Measurements from ENCODE around the gene SWT1. TPM values are rescaled to one million over a fixed set of nuclear protein-coding genes. Genes with fewer than 3 reads are reported as not detected.
"Not testable (repeated sequence)": the region's sequence is repeated elsewhere in the genome, so short reads cannot be mapped to it uniquely, and the experiment has no call there.

The SWT1 gene
- total RNA-seq, 1 donor: 10.9 TPM

DNA sequence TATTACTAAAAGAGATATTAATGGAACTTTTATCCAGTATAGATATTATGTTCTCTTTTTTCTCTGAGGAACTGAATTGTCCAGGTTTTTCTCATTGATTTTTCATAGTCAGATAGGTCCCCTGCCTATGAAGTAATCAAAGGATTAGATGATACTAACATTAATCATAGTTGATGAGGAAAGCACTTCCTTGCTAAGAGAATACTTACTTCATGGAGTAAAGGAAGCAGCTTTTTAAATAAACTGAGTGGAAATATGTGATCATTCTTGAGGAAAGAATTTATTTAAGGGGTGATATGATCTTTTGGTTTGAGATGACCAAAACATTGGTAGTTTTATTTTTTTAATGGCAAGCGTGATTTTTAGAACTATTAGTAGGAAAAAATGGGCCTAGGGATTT lies 58.9 kb downstream of the SWT1 start:
- H3K4me3 ChIP-seq (ENCODE audit: low read length): no peak overlapping the region
- no peaks in the 10 kb centered on the region for H3K9me3 ChIP-seq (ENCODE audit: low read depth, low read length)
- H3K4me1 ChIP-seq (ENCODE audit: insufficient read depth, low read length): no peaks in the 10 kb centered on the region
- no peaks in the 10 kb centered on the region for H3K27me3 ChIP-seq (ENCODE audit: insufficient read depth, low read length)

DNA sequence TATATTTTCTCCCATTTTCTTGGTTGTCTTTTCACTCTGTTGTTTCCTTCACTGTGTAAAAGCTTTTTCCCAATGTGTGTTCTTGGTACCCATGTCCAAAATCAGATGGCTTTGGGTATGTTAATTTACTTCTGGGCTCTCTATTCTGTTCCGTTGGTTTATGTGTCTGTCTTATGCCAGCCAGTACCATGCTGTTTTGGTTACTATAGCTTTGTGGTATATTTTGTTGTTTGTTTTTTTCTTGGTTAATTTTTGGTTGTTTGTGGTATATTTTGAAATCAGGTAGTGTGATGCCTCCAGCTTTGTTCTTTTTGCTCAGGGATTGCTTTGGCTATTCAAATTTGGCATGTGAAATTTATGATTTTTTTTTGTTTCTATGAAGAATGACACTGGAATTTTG lies 67.2 kb downstream of the SWT1 start:
- no peaks in the 10 kb centered on the region for H3K4me1 ChIP-seq (ENCODE audit: insufficient read depth, low read length)
- H3K27me3 ChIP-seq (ENCODE audit: insufficient read depth, low read length): no peaks in the 10 kb centered on the region
- peaks cover 9% of the 10 kb centered on the region for H3K9me3 ChIP-seq (ENCODE audit: low read depth, low read length)
- H3K4me3 ChIP-seq (ENCODE audit: low read length): no peak overlapping the region

- Histone ChIP-seq H3K27me3 (ENCODE audit: insufficient read depth, low read length) (no peaks in the 10 kb centered on the region), H3K9me3 (ENCODE audit: low read depth, low read length) (peaks cover 9% of the 10 kb centered on the region), H3K4me1 (ENCODE audit: insufficient read depth, low read length) (no peaks in the 10 kb centered on the region), H3K4me3 (ENCODE audit: low read length) (no peak overlapping the region)
These were observed 70.2 kb downstream of the SWT1 start for GRCh38 chr1:185227161-185227560.

DNA sequence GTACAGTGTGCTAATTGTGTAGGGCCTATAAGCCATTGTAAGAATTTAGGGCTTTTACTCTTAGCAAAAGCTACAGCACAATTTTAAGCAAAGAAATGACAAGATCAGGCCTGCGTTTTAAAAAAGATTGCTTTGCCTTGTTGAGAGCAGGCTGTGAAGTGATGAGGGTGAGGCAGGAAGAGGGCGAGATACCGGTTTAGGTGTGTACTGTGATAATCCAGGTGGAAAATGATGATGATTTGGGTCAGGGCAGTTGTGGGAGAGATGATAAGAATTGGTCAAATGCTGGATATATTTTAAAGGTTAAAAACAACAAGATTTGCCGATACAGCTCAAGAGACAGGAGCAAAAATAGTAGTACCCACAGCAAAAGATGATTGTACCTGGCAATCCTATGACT lies 72.0 kb downstream of the SWT1 start:
- no peak overlapping the region for H3K4me3 ChIP-seq (ENCODE audit: low read length)
- peaks cover 6% of the 10 kb centered on the region for H3K9me3 ChIP-seq (ENCODE audit: low read depth, low read length)
- no peaks in the 10 kb centered on the region for H3K27me3 ChIP-seq (ENCODE audit: insufficient read depth, low read length)
- H3K4me1 ChIP-seq (ENCODE audit: insufficient read depth, low read length): no peaks in the 10 kb centered on the region

DNA sequence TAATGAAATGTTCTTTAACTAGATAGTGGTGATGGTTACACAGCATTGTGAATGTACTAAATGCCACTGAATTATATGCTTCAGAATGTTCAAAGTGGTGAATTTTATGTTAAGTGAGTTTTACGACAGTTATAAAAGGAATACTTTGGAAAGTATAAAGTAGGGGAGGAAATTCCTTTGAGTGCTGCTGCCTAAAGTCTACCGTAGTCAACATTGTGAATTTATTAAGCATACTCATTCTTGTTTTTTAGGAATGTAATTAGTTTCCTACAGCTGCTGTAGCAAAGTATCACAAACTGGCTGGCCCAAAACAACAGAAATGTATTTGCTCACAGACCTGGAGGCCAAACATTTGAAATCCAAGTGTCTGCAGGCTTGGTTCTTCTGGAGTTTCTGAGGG lies 73.0 kb downstream of the SWT1 start:
- no peak overlapping the region for H3K4me3 ChIP-seq (ENCODE audit: low read length)
- no peaks in the 10 kb centered on the region for H3K4me1 ChIP-seq (ENCODE audit: insufficient read depth, low read length)
- H3K9me3 ChIP-seq (ENCODE audit: low read depth, low read length): no peaks in the 10 kb centered on the region
- H3K27me3 ChIP-seq (ENCODE audit: insufficient read depth, low read length): no peaks in the 10 kb centered on the region

GRCh38 chr1:185232874-185233273 lies 75.9 kb downstream of the SWT1 start:
- no peaks in the 10 kb centered on the region for H3K9me3 ChIP-seq (ENCODE audit: low read depth, low read length)
- no peak overlapping the region for H3K4me3 ChIP-seq (ENCODE audit: low read length)
- no peaks in the 10 kb centered on the region for H3K27me3 ChIP-seq (ENCODE audit: insufficient read depth, low read length)
- no peaks in the 10 kb centered on the region for H3K4me1 ChIP-seq (ENCODE audit: insufficient read depth, low read length)

GRCh38 chr1:185234183-185234582 lies 77.2 kb downstream of the SWT1 start:
- H3K4me1 ChIP-seq (ENCODE audit: insufficient read depth, low read length); H3K9me3 ChIP-seq (ENCODE audit: low read depth, low read length); H3K4me3 ChIP-seq (ENCODE audit: low read length); H3K27me3 ChIP-seq (ENCODE audit: insufficient read depth, low read length): not testable (repeated sequence)

- not testable (repeated sequence) for H3K4me1 ChIP-seq (ENCODE audit: insufficient read depth, low read length); H3K27me3 ChIP-seq (ENCODE audit: insufficient read depth, low read length); H3K9me3 ChIP-seq (ENCODE audit: low read depth, low read length); H3K4me3 ChIP-seq (ENCODE audit: low read length)
These were observed 80.2 kb downstream of the SWT1 start for GRCh38 chr1:185237176-185237575.

DNA sequence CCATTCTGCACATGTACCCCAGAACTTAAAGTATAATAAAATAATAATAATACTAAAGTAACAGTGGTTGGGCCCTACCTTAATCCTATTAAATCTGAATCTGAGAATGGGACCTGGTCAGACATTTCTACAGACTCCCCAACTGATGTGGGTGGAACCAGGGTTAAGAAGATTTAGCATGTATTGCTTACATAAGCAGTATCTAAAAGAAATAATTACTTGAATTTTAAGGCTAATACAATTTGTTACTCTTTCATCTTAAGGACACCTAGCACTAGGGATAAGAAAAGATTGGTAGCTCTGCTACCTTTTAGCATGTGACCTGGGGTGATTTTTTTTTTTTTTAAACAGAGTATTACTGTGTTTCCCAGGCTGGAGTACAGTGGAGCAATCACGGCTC lies 80.7 kb downstream of the SWT1 start:
- H3K4me1 ChIP-seq (ENCODE audit: insufficient read depth, low read length): no peaks in the 10 kb centered on the region
- H3K4me3 ChIP-seq (ENCODE audit: low read length): no peak overlapping the region
- no peaks in the 10 kb centered on the region for H3K9me3 ChIP-seq (ENCODE audit: low read depth, low read length)
- H3K27me3 ChIP-seq (ENCODE audit: insufficient read depth, low read length): no peaks in the 10 kb centered on the region

DNA sequence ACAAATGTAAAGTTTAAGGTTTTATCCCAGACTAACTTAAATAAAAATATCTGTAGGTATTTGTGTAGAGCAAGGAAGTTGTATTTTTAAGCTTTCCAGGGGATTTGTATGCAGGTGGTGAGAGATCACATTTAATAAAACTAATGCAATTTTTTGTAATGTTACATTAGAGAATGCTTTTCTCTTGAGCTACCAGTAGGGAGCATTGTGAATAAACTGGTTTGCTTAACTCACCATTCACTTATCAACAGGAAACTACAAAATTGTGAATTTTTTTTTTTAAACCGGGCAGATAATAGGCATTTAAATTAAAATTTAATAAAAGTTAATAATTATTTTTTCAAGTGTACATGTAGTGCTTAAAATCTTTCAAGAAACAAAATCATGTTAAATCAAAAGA lies 81.5 kb downstream of the SWT1 start:
- Histone ChIP-seq H3K9me3 (ENCODE audit: low read depth, low read length) (no peaks in the 10 kb centered on the region), H3K4me3 (ENCODE audit: low read length) (no peak overlapping the region), H3K27me3 (ENCODE audit: insufficient read depth, low read length) (no peaks in the 10 kb centered on the region), H3K4me1 (ENCODE audit: insufficient read depth, low read length) (no peaks in the 10 kb centered on the region)

GRCh38 chr1:185239861-185240260 lies 82.9 kb downstream of the SWT1 start:
- Histone ChIP-seq H3K27me3 (ENCODE audit: insufficient read depth, low read length) (no peaks in the 10 kb centered on the region), H3K4me1 (ENCODE audit: insufficient read depth, low read length) (no peaks in the 10 kb centered on the region), H3K4me3 (ENCODE audit: low read length) (no peak overlapping the region), H3K9me3 (ENCODE audit: low read depth, low read length) (no peaks in the 10 kb centered on the region)

DNA sequence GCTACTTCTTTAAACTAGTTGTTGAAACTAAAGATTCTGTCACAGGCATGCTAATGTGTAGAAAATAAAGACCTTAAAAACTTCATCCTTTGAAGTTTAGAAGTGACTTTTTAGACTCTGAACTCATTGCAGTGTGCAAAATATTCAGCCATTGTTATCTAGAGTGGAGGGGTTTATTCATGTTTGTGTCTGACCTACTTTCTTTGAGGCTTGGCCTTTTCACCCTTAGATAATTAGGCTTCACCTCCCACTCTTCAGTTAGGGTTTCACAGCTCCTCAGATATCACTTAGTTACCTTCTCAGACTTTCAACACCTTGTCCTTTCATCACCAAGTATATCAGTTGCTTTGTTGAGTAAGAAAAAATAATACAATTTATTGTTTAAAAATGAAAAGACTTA lies 84.2 kb downstream of the SWT1 start:
- no peak overlapping the region for H3K4me3 ChIP-seq (ENCODE audit: low read length)
- no peaks in the 10 kb centered on the region for H3K27me3 ChIP-seq (ENCODE audit: insufficient read depth, low read length)
- no peaks in the 10 kb centered on the region for H3K4me1 ChIP-seq (ENCODE audit: insufficient read depth, low read length)
- no peaks in the 10 kb centered on the region for H3K9me3 ChIP-seq (ENCODE audit: low read depth, low read length)

DNA sequence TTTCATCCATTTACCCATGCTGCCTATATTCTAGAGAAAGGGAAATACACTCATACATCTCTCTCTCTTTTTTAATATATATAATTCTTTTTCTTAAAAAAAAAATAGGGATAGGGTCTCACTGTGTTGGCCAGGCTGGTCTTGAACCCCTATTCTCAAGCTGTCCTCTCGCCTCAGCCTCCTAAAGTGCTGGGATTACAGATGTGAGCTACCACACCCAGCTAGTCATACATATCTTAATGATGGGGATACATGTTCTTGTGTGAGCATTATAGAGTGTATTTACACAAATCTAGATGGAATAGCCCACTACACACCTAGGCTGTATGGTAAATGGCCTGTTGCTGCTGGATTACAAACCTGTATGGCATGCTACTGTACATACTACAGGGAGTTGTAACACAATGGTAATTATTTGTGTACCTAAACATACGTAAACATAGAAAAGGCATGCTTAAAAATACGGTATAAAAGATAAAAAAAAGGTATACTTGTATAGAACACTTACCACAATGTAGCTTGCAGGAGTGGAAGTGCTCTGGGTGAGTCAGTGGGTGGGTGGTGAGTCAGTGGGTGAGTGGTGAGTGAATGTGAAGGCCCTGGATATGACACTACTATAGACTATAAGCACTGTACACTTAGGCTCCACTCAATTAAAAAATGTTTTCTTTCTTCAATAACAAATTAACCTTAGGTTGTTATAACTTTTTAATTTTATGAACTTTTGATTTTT lies 87.2 kb downstream of the SWT1 start:
- Histone ChIP-seq H3K27me3 (ENCODE audit: insufficient read depth, low read length) (no peaks in the 10 kb centered on the region), H3K4me3 (ENCODE audit: low read length) (no peak overlapping the region), H3K4me1 (ENCODE audit: insufficient read depth, low read length) (no peaks in the 10 kb centered on the region), H3K9me3 (ENCODE audit: low read depth, low read length) (no peaks in the 10 kb centered on the region)

GRCh38 chr1:185245466-185245865 lies 88.5 kb downstream of the SWT1 start:
- H3K4me1 ChIP-seq (ENCODE audit: insufficient read depth, low read length): no peaks in the 10 kb centered on the region
- no peak overlapping the region for H3K4me3 ChIP-seq (ENCODE audit: low read length)
- no peaks in the 10 kb centered on the region for H3K9me3 ChIP-seq (ENCODE audit: low read depth, low read length)
- H3K27me3 ChIP-seq (ENCODE audit: insufficient read depth, low read length): no peaks in the 10 kb centered on the region

GRCh38 chr1:185249563-185249962 lies 92.6 kb downstream of the SWT1 start:
- Histone ChIP-seq H3K4me1 (ENCODE audit: insufficient read depth, low read length) (no peaks in the 10 kb centered on the region), H3K9me3 (ENCODE audit: low read depth, low read length) (no peaks in the 10 kb centered on the region), H3K27me3 (ENCODE audit: insufficient read depth, low read length) (no peaks in the 10 kb centered on the region), H3K4me3 (ENCODE audit: low read length) (no peak overlapping the region)

DNA sequence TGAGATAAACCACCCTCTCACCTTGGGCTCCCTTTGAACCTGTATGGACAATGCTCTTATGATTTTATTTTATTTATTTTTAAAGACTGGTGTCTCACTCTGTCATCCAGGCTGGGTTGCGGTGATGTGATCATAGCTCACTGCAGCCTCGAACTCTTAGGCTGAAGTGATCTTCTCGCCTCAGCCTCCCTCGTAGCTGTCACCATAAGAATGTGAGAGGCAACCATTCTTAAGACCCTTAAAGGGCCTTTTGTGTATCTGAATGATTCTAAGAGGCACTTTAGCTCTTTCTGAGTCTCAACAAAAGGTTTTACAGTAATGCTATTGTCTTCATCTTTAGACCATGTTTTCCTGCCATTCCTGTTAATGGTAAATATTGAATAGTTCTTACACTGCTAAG lies 93.1 kb downstream of the SWT1 start:
- Histone ChIP-seq H3K4me1 (ENCODE audit: insufficient read depth, low read length) (no peaks in the 10 kb centered on the region), H3K9me3 (ENCODE audit: low read depth, low read length) (no peaks in the 10 kb centered on the region), H3K4me3 (ENCODE audit: low read length) (no peak overlapping the region), H3K27me3 (ENCODE audit: insufficient read depth, low read length) (no peaks in the 10 kb centered on the region)
